Measurements from ENCODE around the gene CAPS.

DNA sequence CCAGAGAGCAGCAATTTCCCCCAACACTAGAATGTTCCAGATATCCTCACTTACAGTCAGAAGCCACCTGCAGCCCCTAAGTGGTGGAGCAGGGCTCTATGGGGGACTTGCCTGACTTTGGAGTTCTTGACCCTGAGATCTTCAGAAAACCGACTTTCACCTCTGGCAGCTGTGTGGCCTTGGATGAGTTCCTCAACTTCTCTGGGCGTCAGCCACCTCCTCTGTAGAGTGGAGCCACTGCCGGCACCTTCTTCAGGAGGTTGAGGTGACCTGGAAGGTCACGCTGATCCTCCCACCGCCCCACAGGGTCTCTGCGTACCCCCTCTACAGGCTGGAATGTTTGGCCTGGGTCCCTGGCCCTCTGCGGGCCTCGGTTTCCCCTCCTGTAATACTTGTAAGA lies 36.6 kb upstream of the CAPS start:
- TF ChIP-seq REST (IDR thresholded peaks at IDR 0.05; ENCODE audit: insufficient read depth in 1 of 2, low read depth in 2 of 2, low read length in 2 of 2) (no peak), POLR2AphosphoS5 (IDR thresholded peaks at IDR 0.05; ENCODE audit: low read depth, low read length) (no peak), SIN3A (IDR thresholded peaks at IDR 0.05; ENCODE audit: borderline replicate concordance, insufficient read depth, low read length) (no peak), FOXP2 (optimal IDR thresholded peaks at IDR 0.05; ENCODE audit: borderline replicate concordance, extremely low read depth, extremely low read length, insufficient read depth) (no peak), TAF1 (IDR thresholded peaks at IDR 0.05; ENCODE audit: borderline replicate concordance, insufficient read depth, low read length) (no peak)

Measured in PFSK-1 (cell line).